GM12892 (cell line): ENCODE measurements around the gene PDZRN3.

Experiments used
- DNase-seq: peaks from one replicate; pipeline ENCODE4 v3.0.0; 2011; ENCODE audit not compliant: insufficient read length
- FAIRE-seq: peaks from 2 replicates; lab custom pipeline; 2011; peaks lifted over from hg19 to GRCh38; lab: Jason Lieb, UNC
- POLR2A ChIP-seq: IDR thresholded peaks from 2 replicates; pipeline ENCODE4 v1.6.1; 2011; ENCODE audit warnings: low read depth, low read length, control low read depth
- POLR2AphosphoS5 ChIP-seq: IDR thresholded peaks from 2 replicates; pipeline ENCODE4 v1.6.1; 2011; ENCODE audit warnings: low read depth, low read length, control low read depth
- TAF1 ChIP-seq: IDR thresholded peaks from 2 replicates; pipeline ENCODE4 v1.6.1; 2011; ENCODE audit warnings: low read depth, mild to moderate bottlenecking, control low read depth, low read length, borderline replicate concordance

The PDZRN3 gene

GRCh38 chr3:73492186-73492585, 132.6 kb downstream of the PDZRN3 start:
- DNase-seq (no peak), FAIRE-seq (no peak)
- TF ChIP-seq TAF1 (no peak), POLR2A (no peak), POLR2AphosphoS5 (no peak)

GRCh38 chr3:73491287-73491662, 133.5 kb downstream of the PDZRN3 start:
- no peak for DNase-seq
- FAIRE-seq: no peak
- TF ChIP-seq POLR2AphosphoS5 (no peak), POLR2A (no peak), TAF1 (no peak)

GRCh38 chr3:73490453-73491286, 134.1 kb downstream of the PDZRN3 start:
- no peak for FAIRE-seq
- DNase-seq: no peak
- TF ChIP-seq POLR2A (no peak), TAF1 (no peak), POLR2AphosphoS5 (no peak)

- DNase-seq (no peak), FAIRE-seq (no peak)
- no peak for TF ChIP-seq POLR2AphosphoS5
- TF ChIP-seq POLR2A: no peak
- no peak for TF ChIP-seq TAF1
Measured at GRCh38 chr3:73485877-73486330, 138.8 kb downstream of the PDZRN3 start.

GRCh38 chr3:73484656-73485248, 140.0 kb downstream of the PDZRN3 start:
- DNase-seq (peak; percentile 23), FAIRE-seq (peak; percentile 72)
- TF ChIP-seq POLR2A (no peak), POLR2AphosphoS5 (no peak), TAF1 (no peak)

GRCh38 chr3:73481888-73482287, 142.9 kb downstream of the PDZRN3 start:
- DNase-seq (no peak), FAIRE-seq (no peak)
- TF ChIP-seq TAF1: no peak
- TF ChIP-seq POLR2AphosphoS5: no peak
- no peak for TF ChIP-seq POLR2A

- TF ChIP-seq TAF1: no peak
- TF ChIP-seq POLR2A: no peak
- TF ChIP-seq POLR2AphosphoS5: no peak
- DNase-seq: no peak
Measured at GRCh38 chr3:73480187-73480672, 144.5 kb downstream of the PDZRN3 start.

GRCh38 chr3:73479325-73479724, 145.4 kb downstream of the PDZRN3 start:
- TF ChIP-seq POLR2AphosphoS5: no peak
- TF ChIP-seq POLR2A: no peak
- no peak for TF ChIP-seq TAF1
- DNase-seq (no peak), FAIRE-seq (no peak)

More at GRCh38 chr3:73480187-73480672, 144.5 kb downstream of the PDZRN3 start:
- FAIRE-seq: no peak

GRCh38 chr3:73478858-73479257, 145.9 kb downstream of the PDZRN3 start:
- TF ChIP-seq POLR2A (no peak), POLR2AphosphoS5 (no peak), TAF1 (no peak)
- no peak for FAIRE-seq
- no peak for DNase-seq

- FAIRE-seq (no peak), DNase-seq (no peak)
- no peak for TF ChIP-seq TAF1
- no peak for TF ChIP-seq POLR2A
- no peak for TF ChIP-seq POLR2AphosphoS5
Measured at GRCh38 chr3:73475717-73476116, 149.0 kb downstream of the PDZRN3 start.

GRCh38 chr3:73475175-73475574, 149.6 kb downstream of the PDZRN3 start:
- TF ChIP-seq POLR2AphosphoS5 (no peak), POLR2A (no peak), TAF1 (no peak)
- FAIRE-seq: no peak
- DNase-seq: no peak
